Measurements from ENCODE around the gene SORBS1.
A peak's percentile ranks its signal among the peaks of the same experiment; 100 is the strongest.

Gene SORBS1

DNA sequence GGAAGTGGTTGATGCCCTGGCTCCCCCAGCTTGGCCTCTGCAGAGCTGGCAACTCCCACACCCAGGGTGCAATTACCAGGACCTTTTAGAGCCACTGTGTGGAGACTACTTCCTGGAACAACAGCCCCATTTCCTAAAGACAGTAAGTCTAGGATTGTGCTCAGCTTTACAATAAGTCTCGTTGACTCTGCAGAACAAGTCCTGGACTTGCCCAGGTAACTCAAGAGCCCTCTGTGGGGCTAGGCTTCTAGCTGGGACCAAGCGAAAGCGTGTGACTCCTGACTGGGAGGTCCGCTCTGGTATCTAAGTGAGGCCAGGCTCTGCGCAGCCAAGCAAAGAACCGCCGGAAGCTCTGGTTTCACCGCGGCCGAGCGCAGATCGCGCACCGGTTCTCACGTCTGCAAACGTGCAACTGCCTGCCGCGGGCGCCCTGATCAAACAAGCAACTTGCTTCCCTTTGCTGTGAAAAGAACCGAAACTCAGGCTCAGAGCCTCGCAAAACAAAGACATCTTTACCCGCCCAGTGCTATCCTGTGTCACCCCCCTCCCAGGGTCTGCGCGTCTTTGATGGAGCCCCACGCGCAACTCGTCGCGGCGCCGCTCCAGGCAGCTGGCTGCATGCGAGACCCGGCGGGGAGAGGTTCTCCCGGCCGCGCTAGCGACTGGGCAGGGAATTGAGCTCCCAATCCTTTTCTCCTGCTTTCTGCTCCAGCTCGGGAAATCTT lies 266.0 kb downstream of the SORBS1 start:
- H3K4me3 ChIP-seq (ENCODE audit: control insufficient read depth, low read depth, low read length) = peak overlapping the region; percentile 48
- TF ChIP-seq, protein P1, sequence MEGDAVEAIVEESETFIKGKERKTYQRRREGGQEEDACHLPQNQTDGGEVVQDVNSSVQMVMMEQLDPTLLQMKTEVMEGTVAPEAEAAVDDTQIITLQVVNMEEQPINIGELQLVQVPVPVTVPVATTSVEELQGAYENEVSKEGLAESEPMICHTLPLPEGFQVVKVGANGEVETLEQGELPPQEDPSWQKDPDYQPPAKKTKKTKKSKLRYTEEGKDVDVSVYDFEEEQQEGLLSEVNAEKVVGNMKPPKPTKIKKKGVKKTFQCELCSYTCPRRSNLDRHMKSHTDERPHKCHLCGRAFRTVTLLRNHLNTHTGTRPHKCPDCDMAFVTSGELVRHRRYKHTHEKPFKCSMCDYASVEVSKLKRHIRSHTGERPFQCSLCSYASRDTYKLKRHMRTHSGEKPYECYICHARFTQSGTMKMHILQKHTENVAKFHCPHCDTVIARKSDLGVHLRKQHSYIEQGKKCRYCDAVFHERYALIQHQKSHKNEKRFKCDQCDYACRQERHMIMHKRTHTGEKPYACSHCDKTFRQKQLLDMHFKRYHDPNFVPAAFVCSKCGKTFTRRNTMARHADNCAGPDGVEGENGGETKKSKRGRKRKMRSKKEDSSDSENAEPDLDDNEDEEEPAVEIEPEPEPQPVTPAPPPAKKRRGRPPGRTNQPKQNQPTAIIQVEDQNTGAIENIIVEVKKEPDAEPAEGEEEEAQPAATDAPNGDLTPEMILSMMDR (IDR thresholded peaks at IDR 0.05; ENCODE audit: control insufficient read depth, insufficient read depth, low read depth, low read length, missing control alignments) = no peak
- DNase-seq (ENCODE audit: low read depth) = no peak

DNA sequence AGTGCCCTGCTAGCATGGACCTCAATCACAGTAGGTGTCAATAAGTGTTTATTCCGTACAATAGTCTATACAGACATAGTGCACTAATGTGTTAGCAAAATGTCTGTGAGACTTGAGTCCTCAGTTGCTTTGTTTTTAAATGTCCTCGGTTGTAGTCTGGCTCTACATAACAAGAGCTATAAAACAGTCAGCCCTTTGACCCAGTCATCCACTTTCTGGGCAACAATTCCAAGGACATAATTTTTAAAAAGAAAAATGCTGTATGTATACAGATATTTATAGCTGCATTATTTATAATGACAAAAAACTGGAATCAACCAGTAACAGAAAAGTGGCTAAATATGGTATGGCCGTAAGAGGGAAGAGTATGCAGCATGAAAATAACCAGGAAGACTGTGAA lies 267.5 kb downstream of the SORBS1 start:
- TF ChIP-seq, protein P1 (IDR thresholded peaks at IDR 0.05; ENCODE audit: control insufficient read depth, insufficient read depth, low read depth, low read length, missing control alignments) = no peak
- DNase-seq (ENCODE audit: low read depth) = no peak
- no peak overlapping the region for H3K4me3 ChIP-seq (ENCODE audit: control insufficient read depth, low read depth, low read length)

DNA sequence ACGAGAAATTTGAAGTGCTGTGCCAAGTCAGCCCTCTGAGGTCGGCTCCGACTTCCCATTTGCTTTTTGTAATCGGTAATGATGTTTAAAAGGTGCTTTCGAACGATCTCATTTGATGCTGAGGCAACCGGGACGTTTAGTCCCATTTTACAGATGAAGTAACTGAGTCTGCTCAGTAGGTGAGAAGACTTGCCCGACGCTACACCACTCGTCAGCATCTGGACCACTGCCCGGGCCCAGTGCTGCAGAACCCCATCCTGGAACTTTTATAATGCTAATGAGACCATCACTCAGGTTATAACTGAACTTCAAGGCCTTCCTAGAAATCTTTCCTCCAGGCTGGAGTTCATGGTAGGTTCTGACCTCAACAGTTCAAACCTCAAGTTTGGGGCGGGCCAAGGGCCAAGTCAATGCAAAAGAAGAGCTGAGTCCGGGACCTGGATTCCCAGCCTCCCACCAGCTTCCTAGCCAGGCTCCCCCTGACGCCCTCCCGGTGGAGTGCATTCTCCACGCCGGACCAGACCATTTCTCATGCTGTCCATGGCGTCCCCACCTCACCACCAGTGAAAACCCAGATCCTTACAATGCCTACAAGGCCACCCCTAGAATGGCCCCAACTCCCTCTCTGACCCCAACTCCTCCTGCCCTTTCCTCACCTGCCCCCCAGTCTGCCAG lies 269.7 kb downstream of the SORBS1 start:
- no peak for DNase-seq (ENCODE audit: low read depth)
- TF ChIP-seq, protein P1 (IDR thresholded peaks at IDR 0.05; ENCODE audit: control insufficient read depth, insufficient read depth, low read depth, low read length, missing control alignments) = no peak
- peak overlapping the region; percentile 82 for H3K4me3 ChIP-seq (ENCODE audit: control insufficient read depth, low read depth, low read length)

DNA sequence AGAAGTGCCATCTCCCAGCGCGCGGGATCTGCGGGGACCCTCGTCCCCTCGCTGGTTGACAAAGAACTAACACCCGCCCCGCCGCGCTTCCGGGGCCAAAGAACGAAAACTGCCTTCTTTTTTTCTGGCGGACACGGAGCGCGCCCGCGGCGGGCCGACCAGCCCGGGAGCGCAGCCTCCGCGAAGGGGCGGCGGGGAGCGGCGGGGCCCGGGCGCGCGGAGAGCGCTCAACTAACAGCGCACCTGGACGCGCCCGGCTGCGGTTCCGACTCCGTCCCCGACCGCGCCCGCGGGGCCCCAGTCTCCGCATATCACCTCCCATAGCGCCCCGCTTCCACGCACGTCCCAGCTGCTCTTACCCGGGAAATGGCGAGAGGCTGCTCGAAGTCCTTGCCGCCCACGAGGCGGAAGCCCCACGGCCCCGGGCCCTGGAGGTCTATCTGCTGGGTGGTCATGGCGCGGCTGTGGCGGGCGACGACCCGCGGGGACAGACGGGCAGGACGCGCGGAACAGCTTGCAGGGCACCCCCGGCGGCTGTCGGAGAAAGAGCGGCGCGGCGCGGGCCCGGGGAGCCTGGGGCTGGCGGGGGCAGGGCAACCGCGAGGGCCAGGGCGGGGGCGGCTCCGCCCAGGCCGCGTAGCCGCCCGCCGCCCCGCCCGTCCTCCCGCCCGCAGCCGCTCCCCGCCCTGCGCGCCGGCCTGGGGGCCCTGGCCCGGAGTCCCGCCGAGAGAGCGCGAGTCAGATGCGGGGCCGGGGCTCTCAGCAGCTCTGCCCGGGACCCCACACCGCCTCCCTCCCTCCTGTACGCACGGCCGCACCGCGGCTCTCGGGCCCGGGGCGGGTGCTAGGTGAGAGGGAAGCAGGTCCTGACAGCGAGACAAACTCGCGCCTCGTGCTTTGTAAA lies 270.5 kb downstream of the SORBS1 start, which contains the start of gene PDLIM1:
TSS of gene PDLIM1 (minus strand) at position 543 of the 904 bp plus-strand sequence. CDS start at position 455, 88 bp downstream.
- no peak for DNase-seq (ENCODE audit: low read depth)
- peak within 1 kb of the TSS; percentile 82 for H3K4me3 ChIP-seq (ENCODE audit: control insufficient read depth, low read depth, low read length)
- TF ChIP-seq, protein P1 (IDR thresholded peaks at IDR 0.05; ENCODE audit: control insufficient read depth, insufficient read depth, low read depth, low read length, missing control alignments) = peak; percentile 19

DNA sequence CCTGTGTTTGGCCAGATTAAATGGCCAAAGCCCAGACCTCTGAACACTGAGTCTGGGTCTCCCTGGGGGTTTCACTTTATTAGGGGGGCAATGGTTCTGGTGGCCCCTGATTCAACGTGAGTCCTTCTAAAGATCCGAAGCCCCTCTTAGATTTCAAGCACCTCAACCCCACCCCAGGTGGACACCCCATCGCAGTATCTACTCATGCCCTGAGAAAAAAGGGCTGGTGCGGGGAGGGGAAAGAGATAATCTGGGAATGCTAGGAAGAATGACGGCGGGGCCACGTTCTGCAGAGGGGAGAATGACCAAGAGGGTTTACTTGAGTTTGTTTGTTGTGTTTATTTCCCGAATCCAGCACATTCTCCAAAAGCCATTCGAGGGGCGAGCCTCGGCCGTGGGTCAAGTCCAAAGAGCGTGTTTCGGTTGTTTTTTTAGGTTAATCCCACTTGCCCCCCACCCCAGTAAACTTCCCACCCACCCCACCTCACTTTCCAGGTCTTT lies 271.2 kb downstream of the SORBS1 start:
- H3K4me3 ChIP-seq (ENCODE audit: control insufficient read depth, low read depth, low read length) = peak overlapping the region; percentile 82
- TF ChIP-seq, protein P1 (IDR thresholded peaks at IDR 0.05; ENCODE audit: control insufficient read depth, insufficient read depth, low read depth, low read length, missing control alignments) = no peak
- no peak for DNase-seq (ENCODE audit: low read depth)

All from AG09309 (cell line).